GM12892 (cell line): Measurements from ENCODE around the gene AANAT.

ENCODE experiments used
- POLR2AphosphoS5 ChIP-seq: IDR thresholded peaks from 2 replicates; pipeline ENCODE4 v1.6.1; 2011; ENCODE audit warnings: low read depth, low read length, control low read depth
- TAF1 ChIP-seq: IDR thresholded peaks from 2 replicates; pipeline ENCODE4 v1.6.1; 2011; ENCODE audit warnings: low read depth, mild to moderate bottlenecking, control low read depth, low read length, borderline replicate concordance

DNA sequence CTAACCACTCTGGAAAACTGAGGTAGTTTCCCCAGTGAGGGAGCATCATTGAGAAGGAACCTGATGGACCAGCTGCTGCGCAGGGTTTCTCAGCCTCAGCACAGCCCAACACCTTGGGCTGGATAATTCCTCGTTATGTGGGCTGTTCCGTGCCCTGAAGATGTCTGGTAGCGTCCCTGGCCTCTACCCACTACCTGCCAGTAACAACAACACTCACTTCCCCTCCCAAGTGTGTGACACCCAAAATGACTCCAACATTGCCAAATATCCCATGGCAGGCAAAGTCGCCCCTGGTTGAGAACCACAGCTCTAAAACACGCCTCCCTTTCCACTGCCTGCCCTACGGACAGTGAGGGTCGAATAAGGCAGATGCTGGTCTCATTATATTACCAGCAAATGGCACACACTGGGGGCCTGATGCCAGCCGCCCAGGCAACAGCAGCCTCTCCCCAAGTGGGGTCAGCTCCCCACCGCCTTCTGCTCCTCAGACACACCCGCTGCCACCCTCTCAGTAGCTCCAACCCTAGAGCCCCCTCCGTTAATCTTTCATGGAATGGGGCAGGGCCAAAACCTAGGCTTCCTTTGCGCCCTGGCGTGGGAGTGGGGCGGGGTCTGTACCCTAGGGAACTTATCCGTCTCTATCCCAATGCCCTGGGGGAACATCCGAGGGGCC is 32.8 kb downstream of the AANAT start:
- TF ChIP-seq POLR2AphosphoS5 = no peak
- no peak for TF ChIP-seq TAF1
